ENCODE measurements around the gene PRKCI. TPM values are rescaled to one million over a fixed set of nuclear protein-coding genes. Genes with fewer than 3 reads are reported as not detected.

The PRKCI gene
- total and polyA plus RNA-seq, 2 of the 4 experiments (the other 2 are of a cell fraction), result 28.7 to 53.4 TPM

DNA sequence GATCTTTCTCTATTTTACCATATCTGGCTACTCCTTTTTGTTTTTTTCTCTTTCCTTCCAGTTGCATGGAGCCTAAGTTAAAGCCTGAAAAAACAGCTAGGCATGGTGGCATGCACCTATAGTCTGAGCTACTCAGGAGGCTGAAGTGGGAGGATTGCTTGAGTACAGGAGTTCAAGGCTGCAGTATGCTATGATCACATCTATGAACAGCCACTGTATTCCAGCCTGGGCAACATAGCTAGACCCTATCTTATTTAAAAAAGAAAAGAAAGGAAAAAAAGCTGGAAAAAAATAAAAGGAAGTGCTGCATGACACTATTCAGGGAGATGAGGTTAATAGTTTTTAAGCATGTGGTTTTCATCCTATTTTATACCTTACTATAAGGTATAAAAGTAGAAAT lies 131.3 kb downstream of the PRKCI start:
- no peaks in the 10 kb centered on the region for H3K27me3 ChIP-seq (ENCODE audit: control insufficient read depth, insufficient read depth, low read length)
- ATAC-seq (ENCODE audit: low read depth) (no peak), DNase-seq (no peak)
- in situ Hi-C loops (cut with MboI; ENCODE audit: low sequenced_read_pairs) (loop anchor here (5.0 kb wide), 1 partner anchor 41 kb away; no protein-coding TSS in a partner anchor), intact Hi-C loops (cut with micrococcal nuclease) (no loop called here), dilution Hi-C loops (cut with HindIII; ENCODE audit: low sequenced_read_pairs, unreplicated experiment) (no loop called here)
- no peaks in the 10 kb centered on the region for H3K36me3 ChIP-seq (ENCODE audit: control insufficient read depth, insufficient read depth, low read length)
- H4K5ac ChIP-seq (ENCODE audit: low read depth, low read length), result no peak overlapping the region
- H2AK9ac ChIP-seq (replicated peaks; ENCODE audit: low read depth, low read length, poor library complexity), result no peak overlapping the region
- no peak overlapping the region for H4K91ac ChIP-seq (ENCODE audit: insufficient read depth, low read depth, low read length)
- H3K9me3 ChIP-seq (ENCODE audit: control insufficient read depth, insufficient read depth, low read length), result no peaks in the 10 kb centered on the region
- peaks cover 2% of the 10 kb centered on the region; the same call in 1 of the 2 replicates for H4K20me1 ChIP-seq (ENCODE audit: insufficient read depth, low read length)
- H3K18ac ChIP-seq (ENCODE audit: low read depth, low read length), result no peak overlapping the region
- H2AK5ac ChIP-seq (ENCODE audit: low read depth, low read length), result no peak overlapping the region
- no peaks in the 10 kb centered on the region for H3K9me1 ChIP-seq (ENCODE audit: insufficient read depth, low read length)
- no peak overlapping the region for H2BK5ac ChIP-seq (ENCODE audit: low read depth, low read length, poor library complexity, severe bottlenecking)
- no peak overlapping the region for H4K8ac ChIP-seq (ENCODE audit: low read depth in 2 of 2, low read length in 2 of 2)
- no peak overlapping the region for H2BK15ac ChIP-seq (ENCODE audit: low read depth, low read length)
- H3K27ac ChIP-seq (ENCODE audit: insufficient read depth, low read length), result no peak overlapping the region
- no peak overlapping the region for H3K56ac ChIP-seq (ENCODE audit: extremely low read depth, insufficient read depth, low read length)
- no peak overlapping the region for H3K23ac ChIP-seq (ENCODE audit: low read depth, low read length)
- BruUV-seq (replicated peaks), result no TSS peak
- POLR2A ChIA-PET (ENCODE audit: unreplicated experiment), result no interaction called here
- H3K79me1 ChIP-seq (ENCODE audit: low read depth in 1 of 2, low read length in 2 of 2), result peaks cover 0 to 14% of the 10 kb centered on the region in 2 experiments; a peak in 2 of 4 replicates
- no peak overlapping the region for H2AFZ ChIP-seq (replicated peaks; ENCODE audit: low read length, poor library complexity)
- H3K9ac ChIP-seq (ENCODE audit: low read depth, low read length), result no peak overlapping the region
- no peak overlapping the region for H3K4me3 ChIP-seq (ENCODE audit: insufficient read depth, low read depth, low read length)
- TF ChIP-seq CEBPB (IDR thresholded peaks at IDR 0.05; ENCODE audit: low read depth, low read length) (no peak), RAD21 (IDR thresholded peaks at IDR 0.05; ENCODE audit: low read length) (no peak), BHLHE40 (IDR thresholded peaks at IDR 0.05; ENCODE audit: low read depth, low read length) (no peak), MAFK (IDR thresholded peaks at IDR 0.05; ENCODE audit: low read depth, low read length) (no peak)
- TF ChIP-seq, protein P1, sequence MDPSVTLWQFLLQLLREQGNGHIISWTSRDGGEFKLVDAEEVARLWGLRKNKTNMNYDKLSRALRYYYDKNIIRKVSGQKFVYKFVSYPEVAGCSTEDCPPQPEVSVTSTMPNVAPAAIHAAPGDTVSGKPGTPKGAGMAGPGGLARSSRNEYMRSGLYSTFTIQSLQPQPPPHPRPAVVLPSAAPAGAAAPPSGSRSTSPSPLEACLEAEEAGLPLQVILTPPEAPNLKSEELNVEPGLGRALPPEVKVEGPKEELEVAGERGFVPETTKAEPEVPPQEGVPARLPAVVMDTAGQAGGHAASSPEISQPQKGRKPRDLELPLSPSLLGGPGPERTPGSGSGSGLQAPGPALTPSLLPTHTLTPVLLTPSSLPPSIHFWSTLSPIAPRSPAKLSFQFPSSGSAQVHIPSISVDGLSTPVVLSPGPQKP (IDR thresholded peaks at IDR 0.05; ENCODE audit: borderline replicate concordance, low read depth, low read length), result no peak
- TF ChIP-seq, protein P2, sequence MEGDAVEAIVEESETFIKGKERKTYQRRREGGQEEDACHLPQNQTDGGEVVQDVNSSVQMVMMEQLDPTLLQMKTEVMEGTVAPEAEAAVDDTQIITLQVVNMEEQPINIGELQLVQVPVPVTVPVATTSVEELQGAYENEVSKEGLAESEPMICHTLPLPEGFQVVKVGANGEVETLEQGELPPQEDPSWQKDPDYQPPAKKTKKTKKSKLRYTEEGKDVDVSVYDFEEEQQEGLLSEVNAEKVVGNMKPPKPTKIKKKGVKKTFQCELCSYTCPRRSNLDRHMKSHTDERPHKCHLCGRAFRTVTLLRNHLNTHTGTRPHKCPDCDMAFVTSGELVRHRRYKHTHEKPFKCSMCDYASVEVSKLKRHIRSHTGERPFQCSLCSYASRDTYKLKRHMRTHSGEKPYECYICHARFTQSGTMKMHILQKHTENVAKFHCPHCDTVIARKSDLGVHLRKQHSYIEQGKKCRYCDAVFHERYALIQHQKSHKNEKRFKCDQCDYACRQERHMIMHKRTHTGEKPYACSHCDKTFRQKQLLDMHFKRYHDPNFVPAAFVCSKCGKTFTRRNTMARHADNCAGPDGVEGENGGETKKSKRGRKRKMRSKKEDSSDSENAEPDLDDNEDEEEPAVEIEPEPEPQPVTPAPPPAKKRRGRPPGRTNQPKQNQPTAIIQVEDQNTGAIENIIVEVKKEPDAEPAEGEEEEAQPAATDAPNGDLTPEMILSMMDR (conservative IDR thresholded peaks at IDR 0.05; ENCODE audit: low read depth, low read length), result no peak
- H2BK20ac ChIP-seq (ENCODE audit: low read depth, low read length), result no peak overlapping the region
- H3K4ac ChIP-seq (ENCODE audit: low read depth, low read length), result no peak overlapping the region
- no peak overlapping the region for H3K14ac ChIP-seq (replicated peaks; ENCODE audit: low read depth, low read length)
- H3K4me1 ChIP-seq (ENCODE audit: control insufficient read depth, insufficient read depth, low read length), result peaks cover 3% of the 10 kb centered on the region
- CTCF ChIA-PET, result no interaction called here
- no peak overlapping the region for H3K4me2 ChIP-seq (ENCODE audit: low read depth, low read length)
- H2BK120ac ChIP-seq (ENCODE audit: low read depth, low read length), result no peak overlapping the region
